Psoas muscle (tissue), 8 donors: ENCODE measurements around the gene CHIC2. TPM values are rescaled to one million over a fixed set of nuclear protein-coding genes. Genes with fewer than 3 reads are reported as not detected.

Source experiments
- ATAC-seq, 4 donors: fragments of 200-7000 bp; cut with Tn5 transposase; one replicate each; pipeline ENCODE4 v1.9.1; 2020; ENCODE audit warnings: moderate library complexity in 3 of 4, mild to moderate bottlenecking in 2 of 4
- DNase-seq, 2 donors: peaks; one replicate each; pipeline ENCODE4 v3.0.0-alpha.2; 2020
- H3K27ac ChIP-seq: fragments of 200-600 bp; one replicate; pipeline ENCODE4 v1.8.0; 2022
- H3K27me3 ChIP-seq, 3 donors: fragments of 200-600 bp in 1 of 3; one replicate each; pipeline versions ENCODE4 v1.6.1 to v1.8.0; 2013 to 2022; ENCODE audit warnings: low read length in 2 of 3, mild to moderate bottlenecking in 2 of 3, moderate library complexity in 1 of 3; ENCODE audit not compliant: insufficient read depth in 3 of 3
- H3K36me3 ChIP-seq, 2 donors: fragments of 200-600 bp in 1 of 2; one replicate each; pipeline versions ENCODE4 v1.6.1 to v1.8.0; 2013 to 2022; ENCODE audit warnings: low read depth in 1 of 2, mild to moderate bottlenecking in 1 of 2, moderate library complexity in 1 of 2; ENCODE audit not compliant: insufficient read depth in 1 of 2
- H3K4me1 ChIP-seq: fragments of 200-600 bp; one replicate; pipeline ENCODE4 v1.8.0; 2022
- H3K4me3 ChIP-seq: fragments of 200-600 bp; one replicate; pipeline ENCODE4 v1.8.0; 2022; ENCODE audit warnings: mild to moderate bottlenecking
- H3K9me3 ChIP-seq: fragments of 200-600 bp; one replicate; pipeline ENCODE4 v1.8.0; 2022
- WGBS, 3 donors: extraction: QIAGEN DNeasy Blood & Tissue Kit; methylation state at CpG; one replicate each; pipeline versions ENCODE4 v1.1.6 to v1.1.7; 2013; 5-methylcytosine and 5-hydroxymethylcytosine counted together
- intact Hi-C, 2 donors: fragments of 100-400 bp; cut with DNase I; formaldehyde crosslinking; loops; one replicate each; pipeline versions ENCODE4 v1.11.0 to v1.14.2; 2022
- polyA plus RNA-seq, 3 donors: library from polyadenylated mRNA; stranded (reverse); fragments of 200-250 nt; gene quantifications; one replicate each; pipeline ENCODE4 v1.2.3, GENCODE V29; 2013
- total RNA-seq, 4 donors: library from RNA; stranded (reverse); fragmentation: NEBNext Ultra II Directional in 2 of 4; extraction: Animal tissue kit (Norgen Biotek cat#: 25700) in 2 of 4; gene quantifications; one replicate each; pipeline versions ENCODE4 v1.2.1 to v1.2.4, GENCODE V29; 2021 to 2023
- TF ChIP-seq, protein P1 (sequence below): fragments of 200-600 bp; IDR thresholded peaks from one replicate; pipeline ENCODE4 v1.8.0; 2022; ENCODE audit warnings: antibody characterized with exemption
- donor health status: healthy with polysubstance abuse.
- donor health status: DM: no; HTN: no; CAD: no; lungs with moderate emphysema.
- donor health status: Bipolar disorder and iron deficiency.
- donor health status: healthy.
- donor health status: DM: yes; HTN: yes; CAD: no.
- donor health status: DM: no; HTN: no; CAD: no.
- donor health status: DM: no; HTN: no; CAD: no.
- donor health status: DM: yes; HTN: yes; CAD: no.

The CHIC2 gene
- total and polyA plus RNA-seq, 7 donors, result 8.6 to 17.4 (median 10.8) TPM

DNA sequence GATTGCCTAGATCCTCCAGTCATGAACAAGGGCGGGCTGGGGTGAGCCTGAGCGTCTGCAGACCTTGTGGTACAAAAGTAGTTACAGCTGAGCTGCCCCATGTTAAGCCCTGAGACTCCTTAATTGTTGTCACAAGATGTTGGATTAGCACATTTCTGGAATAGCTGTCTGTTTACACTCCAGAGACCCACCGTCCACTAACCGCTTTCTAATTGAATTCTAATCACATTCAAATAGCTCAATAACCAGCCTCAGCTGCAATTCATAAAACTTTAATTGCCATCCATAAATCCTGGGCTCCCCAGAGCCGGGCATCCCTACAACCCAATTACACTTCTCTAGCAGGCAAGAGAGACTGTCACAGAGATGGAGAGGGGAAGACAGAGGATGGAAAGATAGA is 34.0 kb upstream of the CHIC2 start:
- peaks cover 0 to 97% (median 30%) of the 10 kb centered on the region in 3 donors for H3K27me3 ChIP-seq
- intact Hi-C loops, result no loop called here
- no peaks in the 10 kb centered on the region for H3K9me3 ChIP-seq
- WGBS, 3 donors, result 11 to 41% (median 28%) methylated on average over 5 of the region's 5 CpGs
- H3K27ac ChIP-seq, result no peak overlapping the region
- peaks cover 6% of the 10 kb centered on the region for H3K4me1 ChIP-seq
- TF ChIP-seq, protein P1, sequence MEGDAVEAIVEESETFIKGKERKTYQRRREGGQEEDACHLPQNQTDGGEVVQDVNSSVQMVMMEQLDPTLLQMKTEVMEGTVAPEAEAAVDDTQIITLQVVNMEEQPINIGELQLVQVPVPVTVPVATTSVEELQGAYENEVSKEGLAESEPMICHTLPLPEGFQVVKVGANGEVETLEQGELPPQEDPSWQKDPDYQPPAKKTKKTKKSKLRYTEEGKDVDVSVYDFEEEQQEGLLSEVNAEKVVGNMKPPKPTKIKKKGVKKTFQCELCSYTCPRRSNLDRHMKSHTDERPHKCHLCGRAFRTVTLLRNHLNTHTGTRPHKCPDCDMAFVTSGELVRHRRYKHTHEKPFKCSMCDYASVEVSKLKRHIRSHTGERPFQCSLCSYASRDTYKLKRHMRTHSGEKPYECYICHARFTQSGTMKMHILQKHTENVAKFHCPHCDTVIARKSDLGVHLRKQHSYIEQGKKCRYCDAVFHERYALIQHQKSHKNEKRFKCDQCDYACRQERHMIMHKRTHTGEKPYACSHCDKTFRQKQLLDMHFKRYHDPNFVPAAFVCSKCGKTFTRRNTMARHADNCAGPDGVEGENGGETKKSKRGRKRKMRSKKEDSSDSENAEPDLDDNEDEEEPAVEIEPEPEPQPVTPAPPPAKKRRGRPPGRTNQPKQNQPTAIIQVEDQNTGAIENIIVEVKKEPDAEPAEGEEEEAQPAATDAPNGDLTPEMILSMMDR, result no peak
- no peak for DNase-seq
- no peak for ATAC-seq
- no peak overlapping the region for H3K4me3 ChIP-seq
- H3K36me3 ChIP-seq, result no peaks in the 10 kb centered on the region

- intact Hi-C loops, result no loop called here
- no peak for DNase-seq
- Histone ChIP-seq H3K27ac (no peak overlapping the region), H3K4me1 (peaks cover 6% of the 10 kb centered on the region), H3K9me3 (no peaks in the 10 kb centered on the region), H3K27me3 (peaks cover 0 to 96% (median 29%) of the 10 kb centered on the region in 3 donors), H3K4me3 (no peak overlapping the region), H3K36me3 (no peaks in the 10 kb centered on the region)
- ATAC-seq, result no peak
- TF ChIP-seq, protein P1, result no peak
- 46 to 72% (median 60%) methylated on average over 6 of the region's 6 CpGs for WGBS, 3 donors
These were observed 32.7 kb upstream of the CHIC2 start for GRCh38 chr4:54097152-54097551.

- Histone ChIP-seq H3K9me3 (no peaks in the 10 kb centered on the region), H3K36me3 (no peaks in the 10 kb centered on the region), H3K27me3 (peaks cover 0 to 94% (median 24%) of the 10 kb centered on the region in 3 donors), H3K27ac (no peak overlapping the region), H3K4me3 (no peak overlapping the region), H3K4me1 (peaks cover 11% of the 10 kb centered on the region)
- intact Hi-C loops, result no loop called here
- ATAC-seq (no peak), DNase-seq (no peak)
- TF ChIP-seq, protein P1, result no peak
- WGBS, 3 donors, result 29 to 52% (median 48%) methylated on average over 13 of the region's 13 CpGs
These were observed 32.0 kb upstream of the CHIC2 start for GRCh38 chr4:54096295-54096962.

DNA sequence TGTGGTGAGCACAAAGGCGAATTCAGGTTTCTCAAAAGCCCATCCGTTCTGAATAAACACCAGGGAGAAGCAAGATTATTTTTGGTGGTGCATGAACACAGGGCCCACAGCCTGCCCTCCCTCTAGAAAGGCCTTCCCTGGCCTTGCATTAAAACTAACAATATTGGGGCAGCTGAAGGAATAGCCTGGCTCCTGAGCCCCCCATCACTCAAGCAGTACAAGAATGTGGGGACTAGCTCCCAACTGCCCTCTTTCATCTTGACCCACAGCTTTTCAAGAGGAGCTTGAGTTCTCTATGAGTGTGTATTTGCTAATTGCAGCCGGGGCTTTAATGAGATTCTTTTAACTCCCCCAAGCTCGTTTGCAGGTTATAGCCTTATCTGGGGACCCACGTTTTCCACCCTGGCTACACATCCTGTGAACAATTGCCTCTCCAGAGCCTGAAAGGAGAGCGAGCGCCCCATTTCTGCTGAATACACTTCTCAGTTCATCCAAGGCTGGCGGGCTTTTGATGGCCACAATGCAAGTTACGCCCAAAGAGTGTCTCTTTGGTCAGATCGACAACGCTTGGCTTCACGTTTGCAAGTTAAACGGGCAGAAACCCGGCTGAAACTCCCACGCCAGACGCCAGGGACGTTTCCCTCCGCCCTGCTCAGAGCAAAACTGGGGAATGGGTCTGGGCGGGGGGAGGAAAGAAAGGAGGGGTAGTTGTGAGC is 30.9 kb upstream of the CHIC2 start:
- DNase-seq (no peak), ATAC-seq (no peak)
- intact Hi-C loops, result no loop called here
- Histone ChIP-seq H3K27me3 (peaks cover 0 to 88% (median 18%) of the 10 kb centered on the region in 3 donors), H3K9me3 (no peaks in the 10 kb centered on the region), H3K27ac (no peak overlapping the region), H3K4me1 (peaks cover 5% of the 10 kb centered on the region), H3K4me3 (no peak overlapping the region), H3K36me3 (no peaks in the 10 kb centered on the region)
- TF ChIP-seq, protein P1, result no peak
- WGBS, 3 donors, result 41 to 51% (median 51%) methylated on average over 19 of the region's 19 CpGs
